Spleen (tissue), 11 donors: Measurements from ENCODE around the gene EHBP1. TPM values are rescaled to one million over a fixed set of nuclear protein-coding genes. Genes with fewer than 3 reads are reported as not detected.

Experiments
- DNase-seq: peaks from one replicate; pipeline ENCODE4 v3.0.0-alpha.2; 2020
- H3K27ac ChIP-seq, 8 donors: fragments of 200-600 bp; sonication (generic) in 7 of 8; 1 replicate in 4 of 8; 2 replicates in 4 of 8; pipeline versions ENCODE4 v1.5.0 to v1.8.0; 2016 to 2021; ENCODE audit warnings: inconsistent platforms in 4 of 8, mild to moderate bottlenecking in 4 of 8, moderate library complexity in 1 of 8
- H3K27me3 ChIP-seq, 7 donors: fragments of 200-600 bp; sonication (generic) in 6 of 7; replicated peaks in 1 of 7; 1 replicate in 4 of 7; 2 replicates in 3 of 7; pipeline versions ENCODE4 v1.5.0 to v1.8.0; 2016 to 2021; ENCODE audit warnings: inconsistent platforms in 3 of 7, mild to moderate bottlenecking in 1 of 7
- H3K36me3 ChIP-seq, 6 donors: fragments of 200-600 bp; sonication (generic) in 5 of 6; 1 replicate in 4 of 6; 2 replicates in 2 of 6; pipeline versions ENCODE4 v1.5.0 to v1.8.0; 2016 to 2021; ENCODE audit warnings: inconsistent platforms in 2 of 6
- H3K4me1 ChIP-seq, 6 donors: fragments of 200-600 bp; sonication (generic) in 5 of 6; 1 replicate in 3 of 6; 2 replicates in 3 of 6; pipeline versions ENCODE4 v1.5.0 to v1.8.0; 2016 to 2021; ENCODE audit warnings: inconsistent platforms in 3 of 6
- H3K4me3 ChIP-seq, 8 donors: fragments of 200-600 bp; sonication (generic) in 7 of 8; 1 replicate in 4 of 8; 2 replicates in 4 of 8; pipeline versions ENCODE4 v1.5.0 to v1.8.0; 2016 to 2021; ENCODE audit warnings: inconsistent platforms in 4 of 8, mild to moderate bottlenecking in 4 of 8, moderate library complexity in 2 of 8
- H3K9me3 ChIP-seq, 8 donors: fragments of 200-600 bp; sonication (generic) in 7 of 8; 1 replicate in 4 of 8; 2 replicates in 4 of 8; pipeline versions ENCODE4 v1.5.0 to v1.8.0; 2016 to 2021; ENCODE audit warnings: inconsistent platforms in 4 of 8
- CTCF ChIP-seq, 11 experiments: fragments of 200-600 bp in 7 of 11; fragments of 450-650 bp in 4 of 11; sonication (generic) in 4 of 11; IDR thresholded peaks in 8 of 11; conservative IDR thresholded peaks in 3 of 11; 1 replicate in 7 of 11; 2 replicates in 4 of 11; pipeline versions ENCODE4 v1.4.0 to v1.8.0; 2016 to 2021; ENCODE audit warnings: antibody characterized with exemption in 11 of 11, inconsistent platforms in 4 of 11, mild to moderate bottlenecking in 1 of 11
- POLR2A ChIP-seq, 3 donors: fragments of 450-650 bp; IDR thresholded peaks; one replicate each; pipeline ENCODE4 v1.5.1; 2017; ENCODE audit warnings: antibody characterized with exemption in 3 of 3, mild to moderate bottlenecking in 1 of 3
- POLR2AphosphoS5 ChIP-seq, 3 donors: sonication (generic); formaldehyde crosslinking; IDR thresholded peaks; one replicate each; pipeline ENCODE4 v1.5.1; 2017; ENCODE audit warnings: antibody characterized with exemption in 3 of 3
- WGBS, 5 donors: extraction: QIAGEN DNeasy Blood & Tissue Kit in 3 of 5; methylation state at CpG; one replicate each; pipeline versions ENCODE4 v1.1.5 to v1.1.7; 2013 to 2018; 5-methylcytosine and 5-hydroxymethylcytosine counted together
- intact Hi-C: fragments of 100-400 bp; cut with DNase I; formaldehyde crosslinking; loops from one replicate; pipeline ENCODE4 v1.15.0; 2023; ENCODE audit warnings: low total_unique reads
- polyA plus RNA-seq, 3 donors: library from polyadenylated mRNA; stranded (reverse); fragments of 200-250 nt; gene quantifications; one replicate each; pipeline ENCODE4 v1.2.1, GENCODE V29; 2013
- total RNA-seq, 7 donors: library from RNA; depleted of rRNA in 3 of 7; stranded (reverse); fragments of >200 nt in 3 of 7; fragmentation: NEBNext Ultra II Directional in 4 of 7; extraction: Animal tissue kit (Norgen Biotek cat#: 25700) in 4 of 7; gene quantifications; one replicate each; pipeline versions ENCODE4 v1.1.0 to v1.2.1, GENCODE V29; 2016 to 2021
- donor health status: healthy with polysubstance abuse.
- donor health status: DM: no; HTN: no; CAD: no; lungs with moderate emphysema.
- donor health status: DM: no; HTN: no; CAD: no.
- donor health status: Bipolar disorder and iron deficiency.
- donor health status: healthy.
- donor health status: DM: no; HTN: no; CAD: no.
- donor health status: DM: yes; HTN: yes; CAD: no.

The EHBP1 gene
- total and polyA plus RNA-seq, 10 donors: 5.0 to 44.2 (median 31.7) TPM

- TF ChIP-seq POLR2AphosphoS5 (IDR thresholded peaks at IDR 0.05): no peak
- TF ChIP-seq POLR2A (IDR thresholded peaks at IDR 0.05): no peak
- TF ChIP-seq CTCF (IDR thresholded peaks at IDR 0.05 in 8 of 11, conservative IDR thresholded peaks at IDR 0.05 in 3 of 11): no peak
- Histone ChIP-seq H3K4me1 (no peaks in the 10 kb centered on the region), H3K27me3 (no peaks in the 10 kb centered on the region), H3K9me3 (no peaks in the 10 kb centered on the region), H3K36me3 (peaks cover 0 to 37% (median 0%) of the 10 kb centered on the region in 6 donors), H3K27ac (no peak overlapping the region), H3K4me3 (no peak overlapping the region)
- intact Hi-C loops: no loop called here
- 95 to 100% (median 97%) methylated on average over 2 of the region's 2 CpGs for WGBS, 5 donors
- no peak for DNase-seq
Measured at GRCh38 chr2:62944362-62944761, 238.8 kb downstream of the EHBP1 start.

GRCh38 chr2:62947403-62947802, 241.9 kb downstream of the EHBP1 start:
- H3K9me3 ChIP-seq: no peaks in the 10 kb centered on the region
- no peaks in the 10 kb centered on the region for H3K4me1 ChIP-seq
- TF ChIP-seq CTCF (IDR thresholded peaks at IDR 0.05 in 8 of 11, conservative IDR thresholded peaks at IDR 0.05 in 3 of 11) (no peak), POLR2A (IDR thresholded peaks at IDR 0.05) (no peak), POLR2AphosphoS5 (IDR thresholded peaks at IDR 0.05) (no peak)
- intact Hi-C loops: no loop called here
- no peak overlapping the region for H3K27ac ChIP-seq
- 89 to 100% (median 90%) methylated on average over 1 of the region's 1 CpG for WGBS, 5 donors
- peaks cover 0 to 37% (median 0%) of the 10 kb centered on the region in 6 donors for H3K36me3 ChIP-seq
- DNase-seq: no peak
- H3K27me3 ChIP-seq: no peaks in the 10 kb centered on the region
- H3K4me3 ChIP-seq: no peak overlapping the region

GRCh38 chr2:62956651-62957050, 251.1 kb downstream of the EHBP1 start:
- DNase-seq: no peak
- H3K27ac ChIP-seq: no peak overlapping the region
- H3K36me3 ChIP-seq: peaks cover 0 to 37% (median 0%) of the 10 kb centered on the region in 6 donors
- TF ChIP-seq POLR2AphosphoS5 (IDR thresholded peaks at IDR 0.05): no peak
- no peak for TF ChIP-seq CTCF (IDR thresholded peaks at IDR 0.05 in 8 of 11, conservative IDR thresholded peaks at IDR 0.05 in 3 of 11)
- TF ChIP-seq POLR2A (IDR thresholded peaks at IDR 0.05): no peak
- 88 to 98% (median 98%) methylated on average over 2 of the region's 2 CpGs for WGBS, 5 donors
- intact Hi-C loops: no loop called here
- H3K4me3 ChIP-seq: no peak overlapping the region
- H3K27me3 ChIP-seq: no peaks in the 10 kb centered on the region
- H3K4me1 ChIP-seq: no peaks in the 10 kb centered on the region
- H3K9me3 ChIP-seq: no peaks in the 10 kb centered on the region

- H3K27me3 ChIP-seq: no peaks in the 10 kb centered on the region
- no peaks in the 10 kb centered on the region for H3K4me1 ChIP-seq
- H3K27ac ChIP-seq: no peak overlapping the region
- WGBS, 5 donors: 94 to 98% (median 96%) methylated on average over 3 of the region's 3 CpGs
- intact Hi-C loops: no loop called here
- H3K9me3 ChIP-seq: no peaks in the 10 kb centered on the region
- H3K36me3 ChIP-seq: peaks cover 0 to 42% (median 0%) of the 10 kb centered on the region in 6 donors
- no peak overlapping the region for H3K4me3 ChIP-seq
- DNase-seq: no peak
- no peak for TF ChIP-seq POLR2AphosphoS5 (IDR thresholded peaks at IDR 0.05)
- TF ChIP-seq CTCF (IDR thresholded peaks at IDR 0.05 in 8 of 11, conservative IDR thresholded peaks at IDR 0.05 in 3 of 11): no peak
- no peak for TF ChIP-seq POLR2A (IDR thresholded peaks at IDR 0.05)
Measured at GRCh38 chr2:62958206-62958605, 252.7 kb downstream of the EHBP1 start.
